Measurements from ENCODE around the gene CNTN5.
"Not testable (repeated sequence)": the region's sequence is repeated elsewhere in the genome, so short reads cannot be mapped to it uniquely, and the experiment has no call there.

GRCh38 chr11:99133862-99134261 is 113.1 kb downstream of the CNTN5 start:
- not testable (repeated sequence) for TF ChIP-seq EZH2phosphoT487 (IDR thresholded peaks at IDR 0.05; ENCODE audit: insufficient read depth, low read depth); EZH2 (IDR thresholded peaks at IDR 0.05; ENCODE audit: insufficient read depth, poor library complexity, severe bottlenecking)

All from GM23248 (cell line).